Dedifferentiated amniotic fluid mesenchymal stem cell (primary cell): ENCODE data around the gene ESRRA.

Experiments
- DNase-seq: peaks from one replicate; pipeline ENCODE4 v3.0.0-alpha.2; 2016; ENCODE audit errors: extremely low spot score

The ESRRA gene

DNA sequence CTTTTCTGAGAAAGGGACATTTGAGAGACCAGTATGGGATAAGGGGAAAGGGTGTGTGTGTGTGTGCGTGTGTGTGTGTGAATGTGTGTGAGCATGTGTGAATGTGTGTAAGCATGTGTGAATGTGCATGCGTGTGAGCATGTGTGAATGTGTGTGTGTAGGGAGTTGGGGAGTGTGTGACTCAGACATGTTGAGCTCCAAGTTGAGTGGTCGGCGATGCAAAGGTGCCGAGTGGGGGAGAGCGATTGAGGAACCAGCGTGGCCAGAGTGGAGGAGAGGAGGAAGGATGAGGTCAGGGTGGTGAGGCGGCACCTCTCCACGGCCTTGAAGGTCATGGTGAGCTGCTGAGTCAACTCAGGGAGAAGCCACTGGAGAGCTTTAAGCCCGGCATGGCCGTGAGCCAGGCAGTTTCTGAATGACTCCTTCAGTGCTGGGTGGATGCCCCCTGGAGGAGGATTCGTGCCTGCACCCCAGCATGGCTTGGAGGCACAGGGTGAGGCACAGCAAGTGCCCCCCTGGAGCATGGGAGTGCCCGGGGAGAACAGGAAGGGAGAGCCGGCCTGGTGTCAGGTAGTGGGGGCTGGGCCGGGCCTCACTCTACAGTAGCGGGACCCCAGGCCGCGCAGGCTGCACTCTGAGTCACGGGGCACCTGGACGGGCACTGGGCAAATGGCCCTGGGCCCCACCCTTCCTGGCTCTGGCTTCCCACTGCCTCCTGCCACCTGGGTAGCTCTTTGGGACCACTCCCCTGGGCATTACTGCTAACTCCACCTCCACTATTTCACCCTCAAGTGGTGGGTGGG, 26.4 kb downstream of the ESRRA start:
- DNase-seq: peak; percentile 80

DNA sequence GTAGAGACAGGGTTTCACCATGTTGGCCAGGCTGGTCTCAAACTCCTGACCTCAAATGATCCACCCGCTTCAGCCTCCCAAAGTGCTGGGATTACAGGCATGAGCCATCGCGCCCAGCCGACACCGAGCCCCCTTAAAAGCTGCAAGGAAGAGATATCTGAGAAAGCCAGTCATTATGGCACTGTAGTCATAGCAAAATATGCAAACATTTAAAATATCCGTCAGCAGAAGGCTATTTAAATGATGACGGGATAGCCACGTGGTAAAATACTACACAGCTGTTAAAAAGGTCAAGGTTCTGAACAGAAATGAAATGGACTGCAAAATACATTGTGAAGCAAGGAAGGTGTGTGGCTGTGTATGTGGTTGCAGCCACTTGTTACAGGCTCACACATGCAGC, 28.2 kb downstream of the ESRRA start:
- DNase-seq: no peak

DNA sequence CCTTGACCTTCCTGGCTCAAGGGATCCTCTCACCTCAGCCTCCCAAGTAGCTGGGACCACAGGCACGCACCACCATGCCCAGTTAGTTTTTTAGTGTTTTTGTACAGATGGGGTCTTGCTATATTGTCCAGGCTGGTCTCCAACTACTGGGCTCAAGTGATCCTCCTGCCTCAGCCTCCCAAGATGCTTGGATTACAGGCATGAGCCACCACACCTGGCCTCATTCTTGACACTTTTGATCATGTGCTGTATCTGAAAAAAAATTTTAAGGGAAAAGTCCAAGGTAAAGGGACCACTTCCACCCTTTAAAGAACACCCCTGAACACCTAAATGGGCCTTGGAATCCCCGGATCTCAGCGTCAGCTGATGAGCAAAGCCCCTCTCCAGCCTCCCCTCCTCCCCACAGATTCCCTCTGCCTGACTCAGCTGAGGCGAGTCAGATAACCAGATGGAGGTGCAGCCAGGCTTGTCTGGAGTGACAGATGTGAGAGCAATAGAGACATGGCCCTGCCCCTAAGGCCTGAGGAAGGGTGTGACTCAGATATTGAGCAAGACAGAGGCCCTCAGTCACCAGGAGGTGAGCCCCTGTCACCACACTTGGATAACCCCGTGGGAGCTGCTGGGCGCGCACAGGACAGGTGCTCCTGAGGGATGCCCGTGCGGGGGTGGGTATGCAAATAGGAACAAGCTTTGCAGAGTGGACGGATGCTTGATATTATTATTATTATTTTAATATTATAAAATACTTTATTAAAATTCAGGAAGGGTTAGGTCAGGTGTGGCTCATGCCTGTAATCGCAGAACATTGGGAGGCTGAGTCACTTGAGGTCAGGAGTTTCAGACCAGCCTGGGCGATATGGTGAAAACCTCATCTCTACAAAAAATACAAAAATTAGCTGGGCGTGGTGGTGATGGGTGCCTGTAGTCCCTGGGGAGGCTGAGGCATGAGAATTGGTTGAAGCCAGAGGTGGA, 29.7 kb downstream of the ESRRA start:
- DNase-seq: peak; percentile 57

DNA sequence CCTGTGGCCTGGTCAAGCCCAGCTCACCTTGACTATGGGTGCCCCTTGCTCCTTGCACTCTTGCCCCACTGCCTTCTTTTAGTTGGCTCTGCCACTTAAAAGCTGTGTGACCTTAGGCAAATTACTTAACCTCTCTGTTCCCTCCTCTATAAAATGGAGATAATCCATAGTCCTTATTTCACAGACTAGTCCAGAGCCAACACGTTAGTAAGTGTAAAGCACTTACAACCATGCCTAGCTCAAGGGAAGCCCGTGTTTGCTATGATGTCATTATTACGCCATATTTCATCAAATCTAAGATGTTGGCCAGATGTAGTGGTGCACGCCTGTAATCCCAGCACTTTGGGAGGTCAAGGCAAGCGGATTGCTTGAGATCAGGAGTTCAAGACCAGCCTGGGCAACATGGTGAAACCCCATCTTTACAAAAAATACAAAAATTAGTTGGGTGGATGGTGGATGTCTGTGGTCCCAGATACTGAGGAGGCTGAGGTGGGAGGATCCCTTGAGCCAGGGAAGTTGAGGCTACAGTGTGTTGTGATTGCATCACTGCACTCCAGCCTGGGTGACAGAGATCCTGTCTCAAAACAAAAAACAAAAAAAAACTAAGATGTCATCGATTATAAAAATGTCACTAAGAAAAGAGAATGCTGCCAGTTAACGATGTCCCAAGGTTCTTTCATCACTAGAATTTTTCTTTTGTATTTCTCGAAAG, 32.4 kb downstream of the ESRRA start:
- no peak for DNase-seq

DNA sequence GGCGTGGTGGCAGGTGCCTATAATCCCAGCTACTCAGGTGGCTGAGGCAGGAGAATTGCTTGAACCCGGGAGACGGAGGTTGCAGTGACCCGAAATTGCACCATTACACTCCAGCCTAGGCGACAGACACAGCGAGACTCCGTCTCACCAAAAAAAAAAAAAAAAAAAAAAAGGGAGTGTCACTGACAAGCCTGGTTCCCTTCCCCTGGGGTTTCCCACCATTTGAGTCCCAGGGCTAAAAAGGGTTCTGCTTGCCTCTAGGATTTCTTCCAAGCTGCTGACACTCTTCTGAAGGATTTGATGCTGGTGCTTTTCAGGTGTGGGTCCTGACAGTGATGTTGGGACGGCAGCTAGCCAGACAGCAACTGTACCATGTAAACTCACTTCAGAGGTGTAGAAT, 33.4 kb downstream of the ESRRA start:
- DNase-seq: no peak

DNA sequence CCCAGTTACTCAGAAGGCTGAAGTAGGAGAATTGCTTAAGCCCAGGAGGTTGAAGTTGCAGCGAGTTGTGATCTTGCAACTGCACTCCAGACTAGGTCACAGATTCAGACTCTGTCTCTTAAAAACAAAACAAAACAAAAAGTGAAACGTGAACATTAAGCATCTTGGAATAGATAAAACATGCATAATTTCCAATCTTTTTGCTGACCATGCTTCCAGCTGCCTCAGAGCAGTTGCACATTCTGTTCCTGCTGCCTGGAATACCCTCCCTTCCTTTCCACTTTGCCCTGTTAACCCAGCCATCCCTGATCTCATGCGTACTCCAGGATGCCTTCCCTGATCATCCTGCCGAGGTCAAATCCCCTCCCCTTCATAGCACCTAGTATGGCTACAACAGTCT, 34.0 kb downstream of the ESRRA start:
- no peak for DNase-seq

DNA sequence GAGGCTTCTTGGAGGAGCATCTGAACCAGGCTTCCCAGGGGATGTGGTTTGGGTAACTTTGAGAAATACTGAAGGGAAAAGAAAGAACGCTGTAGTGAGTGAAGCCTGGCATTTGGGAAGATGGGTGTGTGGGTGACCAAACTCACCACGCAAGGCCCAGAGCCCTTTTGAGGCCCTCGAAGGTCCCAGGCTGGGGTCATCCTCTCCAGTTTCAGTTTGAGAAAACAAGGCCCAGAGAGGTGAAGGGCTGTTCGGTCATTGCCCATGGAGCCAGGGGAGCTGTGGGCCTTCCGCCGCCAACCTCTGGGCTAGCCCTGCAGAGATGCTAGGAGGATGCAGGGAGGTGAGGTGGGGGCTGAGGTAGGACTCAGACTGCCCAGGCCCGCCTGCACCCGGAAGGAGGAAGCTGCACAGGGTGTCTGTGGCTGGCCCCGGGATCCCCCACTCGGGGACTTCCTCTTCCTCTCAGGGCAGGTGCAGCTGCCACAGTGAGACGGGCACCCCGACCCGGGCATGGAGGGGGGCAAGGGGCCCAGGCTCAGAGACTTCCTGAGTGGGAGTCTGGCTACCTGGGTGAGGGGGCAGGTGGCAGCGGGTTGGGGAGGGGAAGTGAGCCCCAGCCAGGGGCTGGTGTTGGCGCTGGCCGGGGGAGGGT, 34.6 kb downstream of the ESRRA start, which contains the start of gene CCDC88B:
Gene CCDC88B (plus strand): TSS at position 451 of the 655 bp plus-strand sequence. CDS start 63 bp downstream, at position 514.
- DNase-seq: no peak

DNA sequence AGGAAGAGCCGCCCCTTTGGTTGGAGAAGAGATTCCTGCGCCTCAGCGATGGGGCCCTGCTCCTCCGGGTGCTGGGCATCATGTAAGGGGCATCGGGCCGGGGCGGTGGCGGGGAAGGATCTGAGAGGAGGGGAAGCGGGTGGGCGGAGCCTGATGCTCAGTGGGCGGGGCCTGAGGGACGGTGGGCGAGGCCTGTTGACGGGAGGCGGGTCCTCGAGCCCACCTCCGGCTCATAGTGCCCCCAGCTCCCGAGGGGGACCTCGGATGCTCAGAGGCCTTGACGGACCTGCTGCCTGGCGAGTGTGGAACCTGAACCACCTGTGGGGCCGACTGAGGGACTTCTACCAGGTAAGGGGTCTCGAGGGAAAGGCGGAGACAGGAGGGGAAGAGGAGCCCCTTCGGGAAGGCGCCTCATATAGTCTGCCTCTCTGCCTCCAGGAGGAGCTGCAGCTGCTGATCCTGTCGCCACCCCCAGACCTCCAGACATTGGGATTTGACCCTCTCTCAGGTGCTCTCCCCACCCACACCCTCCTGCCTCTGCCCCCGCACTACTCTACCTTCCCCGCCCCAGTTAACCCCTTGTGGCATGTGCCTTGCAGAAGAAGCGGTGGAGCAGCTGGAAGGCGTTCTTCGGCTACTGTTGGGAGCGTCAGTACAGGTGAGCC, 35.5 kb downstream of the ESRRA start:
- no peak for DNase-seq

DNA sequence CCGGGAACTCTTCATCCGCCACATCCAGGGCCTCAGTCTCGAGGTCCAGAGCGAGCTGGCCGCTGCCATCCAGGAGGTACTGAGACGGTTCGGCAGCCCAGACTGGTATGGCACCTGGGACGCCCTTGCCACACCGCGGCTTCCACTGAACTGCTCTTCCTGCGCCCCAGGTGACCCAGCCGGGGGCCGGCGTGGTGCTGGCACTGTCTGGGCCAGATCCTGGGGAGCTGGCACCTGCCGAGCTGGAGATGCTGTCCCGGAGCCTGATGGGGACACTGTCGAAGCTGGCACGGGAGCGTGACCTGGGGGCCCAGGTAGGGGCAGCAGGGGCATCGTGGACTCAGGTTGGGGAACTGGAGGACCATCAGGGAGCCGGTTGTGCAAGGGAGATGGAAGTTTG, 36.1 kb downstream of the ESRRA start:
- DNase-seq: no peak

DNA sequence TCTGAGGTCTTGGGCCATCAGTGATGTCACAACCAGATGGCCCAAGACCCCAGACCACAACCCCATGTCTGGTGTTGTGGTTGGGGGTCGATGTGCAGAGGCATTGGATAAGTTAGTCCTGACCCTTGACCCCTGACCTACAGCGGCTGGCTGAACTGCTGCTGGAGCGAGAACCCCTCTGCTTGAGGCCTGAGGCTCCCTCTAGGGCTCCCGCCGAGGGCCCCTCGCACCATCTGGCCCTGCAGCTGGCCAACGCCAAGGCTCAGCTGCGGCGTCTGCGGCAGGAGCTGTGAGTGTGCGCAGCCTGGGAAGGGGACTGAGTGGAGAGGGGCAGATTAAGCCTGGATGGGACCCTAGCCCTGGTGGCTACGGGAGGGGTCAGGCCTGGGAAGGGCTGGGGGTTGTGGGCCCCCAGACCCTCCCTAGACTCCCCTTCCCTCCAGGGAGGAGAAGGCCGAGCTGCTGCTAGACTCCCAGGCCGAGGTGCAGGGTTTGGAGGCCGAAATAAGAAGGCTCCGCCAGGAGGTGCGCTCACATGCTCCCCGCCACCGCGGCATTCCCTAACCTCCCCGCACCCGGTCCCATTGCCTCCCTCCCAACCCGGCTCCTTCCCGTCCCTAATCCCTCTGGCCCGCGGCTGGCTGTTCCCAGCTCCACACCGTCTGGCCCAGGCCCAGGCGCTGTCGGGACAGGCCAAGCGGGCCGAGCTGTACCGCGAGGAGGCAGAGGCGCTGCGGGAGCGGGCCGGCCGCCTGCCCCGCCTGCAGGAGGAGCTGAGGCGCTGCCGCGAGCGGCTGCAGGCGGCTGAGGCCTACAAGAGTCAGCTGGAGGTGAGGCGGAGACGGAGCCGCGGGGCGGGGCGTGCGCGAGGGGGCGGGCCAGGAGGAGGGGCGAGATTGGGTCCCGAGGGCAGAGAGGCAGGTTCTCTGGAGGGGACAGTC, 36.8 kb downstream of the ESRRA start:
- peak; percentile 72 for DNase-seq

DNA sequence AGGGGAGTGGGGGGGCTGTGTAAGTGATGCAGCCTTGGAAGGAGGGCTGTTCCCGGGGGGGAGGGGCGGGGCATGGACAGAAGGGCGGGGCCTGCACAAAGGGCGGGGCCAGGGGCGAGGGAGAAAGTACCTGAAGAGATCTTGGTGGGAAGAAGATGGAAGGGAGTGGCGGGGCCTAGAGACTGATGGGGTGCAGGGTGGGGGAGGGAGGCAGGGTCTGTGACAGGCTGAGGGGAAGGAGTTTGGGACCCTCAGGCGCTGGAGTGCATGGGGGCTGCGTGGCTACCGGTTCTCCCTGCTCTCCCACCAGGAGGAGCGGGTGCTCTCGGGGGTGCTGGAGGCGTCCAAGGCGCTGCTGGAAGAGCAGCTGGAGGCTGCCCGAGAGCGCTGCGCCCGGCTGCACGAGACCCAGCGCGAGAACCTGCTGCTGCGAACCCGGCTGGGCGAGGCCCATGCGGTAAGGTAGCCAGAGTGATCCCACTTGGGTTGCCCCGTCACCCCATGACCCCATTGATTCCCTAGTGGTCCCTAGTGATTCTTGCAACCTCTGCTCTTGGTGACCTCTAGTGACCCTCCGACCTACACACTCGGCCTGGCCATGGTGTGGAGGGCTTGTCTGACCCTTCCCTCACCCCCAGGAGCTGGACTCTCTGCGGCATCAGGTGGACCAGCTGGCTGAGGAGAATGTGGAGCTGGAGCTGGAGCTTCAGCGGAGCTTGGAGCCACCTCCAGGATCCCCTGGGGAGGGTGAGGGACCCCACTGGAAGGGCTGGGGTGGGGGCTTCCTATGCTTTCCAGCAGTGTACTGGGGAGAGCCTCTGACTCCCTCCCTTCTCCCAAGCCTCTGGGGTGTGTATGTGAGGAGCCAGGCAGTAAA, 37.8 kb downstream of the ESRRA start:
- no peak for DNase-seq

DNA sequence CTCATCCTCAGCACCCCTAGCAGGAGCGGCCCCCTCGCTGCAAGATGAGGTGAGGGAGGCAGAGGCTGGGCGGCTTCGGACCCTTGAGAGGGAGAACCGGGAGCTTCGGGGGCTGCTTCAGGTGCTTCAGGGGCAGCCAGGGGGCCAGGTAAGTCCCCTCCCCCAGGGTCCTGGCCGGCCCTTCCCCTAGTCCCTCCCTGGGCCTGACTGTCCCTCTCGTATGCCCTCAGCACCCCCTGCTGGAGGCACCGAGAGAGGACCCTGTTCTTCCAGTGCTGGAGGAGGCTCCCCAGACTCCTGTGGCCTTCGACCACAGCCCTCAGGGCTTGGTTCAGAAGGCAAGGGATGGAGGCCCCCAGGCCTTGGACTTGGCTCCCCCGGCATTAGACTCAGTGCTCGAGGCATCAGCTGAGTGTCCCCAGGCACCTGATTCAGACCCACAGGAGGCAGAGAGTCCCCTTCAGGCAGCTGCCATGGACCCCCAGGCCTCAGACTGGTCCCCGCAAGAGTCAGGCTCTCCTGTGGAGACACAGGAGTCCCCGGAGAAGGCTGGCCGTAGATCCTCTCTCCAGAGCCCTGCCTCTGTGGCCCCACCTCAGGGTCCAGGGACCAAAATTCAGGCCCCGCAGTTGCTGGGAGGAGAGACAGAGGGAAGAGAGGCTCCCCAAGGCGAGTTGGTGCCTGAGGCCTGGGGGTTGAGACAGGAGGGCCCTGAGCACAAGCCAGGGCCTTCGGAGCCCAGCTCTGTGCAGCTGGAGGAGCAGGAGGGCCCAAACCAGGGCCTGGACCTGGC, 38.6 kb downstream of the ESRRA start:
- no peak for DNase-seq

DNA sequence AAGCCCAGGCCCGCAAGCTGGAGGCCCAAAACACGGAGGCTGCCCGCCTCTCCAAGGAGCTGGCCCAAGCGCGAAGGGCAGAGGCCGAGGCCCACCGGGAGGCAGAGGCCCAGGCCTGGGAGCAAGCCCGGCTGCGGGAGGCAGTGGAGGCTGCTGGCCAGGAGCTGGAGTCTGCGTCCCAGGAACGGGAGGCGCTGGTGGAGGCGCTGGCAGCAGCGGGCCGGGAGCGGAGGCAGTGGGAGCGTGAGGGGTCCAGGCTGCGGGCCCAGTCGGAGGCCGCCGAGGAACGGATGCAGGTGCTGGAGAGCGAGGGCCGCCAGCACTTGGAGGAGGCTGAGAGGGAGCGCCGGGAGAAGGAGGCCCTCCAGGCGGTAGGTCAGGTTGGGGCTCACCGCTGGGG, 39.5 kb downstream of the ESRRA start:
- DNase-seq: no peak

DNA sequence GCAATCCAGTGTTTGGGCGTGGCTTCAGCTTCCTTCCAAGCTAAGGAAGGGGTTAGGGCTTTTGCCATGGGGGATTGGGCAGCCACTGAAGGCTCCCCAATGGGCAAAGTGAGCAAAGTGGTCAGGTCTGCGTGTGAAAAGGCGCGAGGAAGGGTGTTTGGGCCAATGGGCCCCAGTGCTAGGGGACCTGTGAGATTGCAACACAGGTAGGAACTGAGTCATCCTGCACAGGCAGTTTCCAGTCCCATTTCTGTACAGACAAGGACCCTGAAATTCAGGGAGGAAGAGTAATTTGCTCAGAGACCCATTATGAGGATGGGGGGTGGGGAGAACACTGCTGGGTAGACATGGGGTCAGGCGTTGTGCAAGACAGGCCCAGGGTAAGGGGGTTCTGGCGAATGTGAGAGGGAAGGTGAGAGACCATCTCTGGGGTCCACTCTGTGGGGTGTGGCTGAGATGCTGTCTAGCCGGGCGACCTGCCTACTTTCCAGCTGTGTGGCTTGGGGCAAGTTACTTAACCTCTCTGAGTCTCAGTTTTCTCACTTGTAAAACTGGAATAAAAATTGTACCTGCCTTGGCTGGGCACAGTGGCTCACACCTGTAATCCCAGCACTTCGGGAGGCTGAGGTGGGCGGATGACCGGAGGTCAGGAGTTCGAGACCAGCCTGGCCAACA, 42.0 kb downstream of the ESRRA start:
- DNase-seq: no peak

DNA sequence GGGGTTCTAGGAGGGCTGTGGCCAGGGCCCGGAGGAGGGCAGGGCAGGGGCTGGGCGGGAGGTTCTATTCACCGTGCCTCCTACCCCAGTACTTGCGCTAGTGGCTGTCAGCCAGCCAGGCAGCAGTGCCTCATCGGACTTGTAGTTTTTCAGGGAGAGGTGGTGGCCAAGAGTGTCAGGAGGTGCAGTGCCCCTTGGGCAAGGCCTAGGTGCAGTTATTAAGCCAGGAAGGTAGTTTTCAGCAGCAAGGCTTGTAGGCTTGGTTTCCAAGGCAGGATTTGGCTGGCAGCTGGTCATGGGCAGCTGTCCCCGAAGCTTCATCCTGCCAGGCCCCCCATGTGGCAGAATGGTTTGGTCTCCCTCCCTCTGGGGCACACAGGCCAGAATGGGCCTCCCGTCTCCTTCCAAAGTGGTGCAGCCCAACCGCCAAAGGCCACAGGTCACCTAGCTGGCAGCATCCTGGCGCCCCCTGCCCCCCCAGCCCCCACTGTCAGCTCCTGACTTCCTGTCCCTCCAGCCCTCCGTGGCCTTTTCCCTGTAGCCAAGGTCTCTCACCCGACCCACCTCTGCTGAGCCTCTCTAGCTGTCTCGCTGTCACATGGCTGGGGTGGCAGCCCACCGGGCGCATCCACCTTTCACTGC, 43.2 kb downstream of the ESRRA start:
- no peak for DNase-seq

DNA sequence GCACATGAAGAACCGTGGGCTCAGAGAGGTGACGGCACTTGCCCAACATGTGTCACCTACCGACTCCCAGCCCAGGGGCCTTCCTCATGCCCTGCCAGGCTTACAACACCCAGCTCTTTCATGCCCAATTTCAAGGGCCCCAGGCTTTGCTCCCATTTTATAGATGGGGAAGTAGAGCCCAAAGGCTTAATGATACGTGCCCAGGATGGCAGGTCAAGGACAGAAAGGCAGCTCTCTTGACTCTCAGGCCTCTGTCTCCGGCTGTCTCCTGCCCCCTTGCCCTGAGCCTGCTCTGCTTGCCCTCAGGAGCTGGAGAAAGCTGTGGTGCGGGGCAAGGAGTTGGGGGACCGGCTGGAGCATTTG, 43.7 kb downstream of the ESRRA start:
- no peak for DNase-seq

DNA sequence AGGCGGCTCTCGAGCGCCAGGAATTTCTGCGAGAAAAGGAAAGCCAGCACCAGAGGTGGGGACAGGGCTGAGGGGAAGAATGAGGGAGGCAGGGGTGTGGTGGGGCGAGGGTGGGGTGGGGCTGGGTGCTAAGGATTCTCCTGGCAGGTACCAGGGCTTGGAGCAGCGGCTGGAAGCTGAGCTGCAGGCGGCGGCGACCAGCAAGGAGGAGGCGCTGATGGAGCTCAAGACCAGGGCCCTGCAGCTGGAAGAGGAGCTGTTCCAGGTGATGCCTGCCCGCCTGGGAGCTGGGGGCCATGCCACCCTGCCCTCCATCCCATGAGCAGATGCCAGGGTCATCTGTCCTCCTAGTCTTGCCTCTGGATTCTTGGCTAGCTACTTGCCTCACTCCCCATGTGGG, 44.1 kb downstream of the ESRRA start:
- no peak for DNase-seq
